Embryonic facial prominence (tissue), 1 donor: ENCODE measurements around the gene DKC1.

Source experiments
- DNase-seq: peaks from one replicate; pipeline ENCODE4 v3.0.0-alpha.2; 2016; ENCODE audit errors: extremely low spot score

DKC1 gene

DNA sequence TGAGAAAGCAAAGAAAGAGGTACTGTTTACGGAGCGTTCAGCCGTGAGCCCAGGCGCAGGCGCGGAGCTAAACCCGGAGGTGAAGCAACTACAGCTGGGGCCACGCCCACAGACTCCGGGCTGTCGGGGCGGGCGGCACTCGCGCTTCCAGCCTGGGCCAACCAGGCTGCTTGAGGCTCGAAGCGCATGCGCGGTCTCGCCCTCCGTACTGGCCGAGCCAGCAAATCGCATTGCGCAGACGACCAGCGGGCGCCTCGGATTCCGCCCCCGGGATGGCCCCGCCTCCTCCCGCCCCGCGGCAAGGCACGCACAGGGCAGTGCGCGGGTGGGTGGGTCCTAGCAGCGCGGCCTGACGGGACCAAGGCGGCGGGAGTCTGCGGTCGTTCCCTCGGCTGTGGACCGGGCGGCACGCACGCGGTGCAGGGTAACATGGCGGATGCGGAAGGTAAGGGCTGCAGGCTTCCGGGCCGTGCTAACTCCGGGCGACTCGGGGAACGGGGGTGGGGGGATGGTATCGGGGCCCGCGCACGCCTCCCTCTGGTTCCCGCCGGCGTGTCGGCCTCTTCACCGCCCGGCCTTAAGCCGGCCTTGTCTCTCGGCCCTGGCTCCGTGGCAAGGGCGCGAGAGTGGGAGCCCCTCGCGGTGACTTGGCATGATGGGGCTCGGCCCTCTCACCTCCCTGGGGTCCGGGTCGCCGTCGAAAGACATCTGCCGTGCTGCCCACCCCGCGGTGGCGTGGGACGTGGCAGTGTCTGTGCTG lies at the start of gene DKC1:
DKC1 (plus strand) TSS at position 328 of the 760 bp plus-strand sequence; CDS start at position 430, 102 bp downstream.
- peak; percentile 83 for DNase-seq

DNA sequence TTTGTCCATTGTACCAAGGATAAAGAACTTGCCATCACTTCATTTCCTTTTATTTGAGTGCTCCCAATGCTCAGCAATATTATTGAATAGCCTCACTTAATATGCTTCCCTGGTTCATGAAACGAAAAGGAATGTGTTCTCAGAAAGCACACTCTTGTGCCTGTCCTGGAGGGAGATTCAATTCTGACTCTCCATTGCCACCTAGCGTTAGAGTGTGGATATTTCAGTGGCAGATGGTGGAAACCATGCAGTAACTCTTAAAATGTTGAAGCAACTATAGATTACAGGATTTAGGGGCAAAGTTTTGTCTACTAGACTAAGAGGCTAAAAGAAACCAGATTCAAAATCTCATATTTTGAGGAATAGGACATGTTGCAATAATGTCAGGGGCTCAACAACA lies 47.7 kb upstream of the DKC1 start:
- no peak for DNase-seq

DNA sequence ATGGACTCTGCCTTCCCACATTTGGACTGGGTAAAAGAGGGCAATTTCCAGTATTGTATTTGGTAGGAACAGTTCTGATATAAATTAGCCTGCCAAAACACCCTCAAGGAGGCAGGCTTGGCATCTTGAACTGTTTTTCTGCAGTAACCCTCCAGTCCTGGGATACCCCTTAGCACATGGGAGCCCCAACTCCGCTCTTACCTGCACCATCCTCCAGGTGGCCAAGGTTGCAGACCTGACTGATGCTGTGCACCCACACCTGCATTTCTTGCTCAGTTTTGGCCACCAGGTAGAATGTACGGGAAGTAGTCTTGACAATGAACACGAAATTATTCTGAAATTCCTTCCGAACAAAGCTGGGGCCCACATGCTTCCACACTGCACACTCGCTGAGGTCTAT lies 46.8 kb upstream of the DKC1 start:
- no peak for DNase-seq

DNA sequence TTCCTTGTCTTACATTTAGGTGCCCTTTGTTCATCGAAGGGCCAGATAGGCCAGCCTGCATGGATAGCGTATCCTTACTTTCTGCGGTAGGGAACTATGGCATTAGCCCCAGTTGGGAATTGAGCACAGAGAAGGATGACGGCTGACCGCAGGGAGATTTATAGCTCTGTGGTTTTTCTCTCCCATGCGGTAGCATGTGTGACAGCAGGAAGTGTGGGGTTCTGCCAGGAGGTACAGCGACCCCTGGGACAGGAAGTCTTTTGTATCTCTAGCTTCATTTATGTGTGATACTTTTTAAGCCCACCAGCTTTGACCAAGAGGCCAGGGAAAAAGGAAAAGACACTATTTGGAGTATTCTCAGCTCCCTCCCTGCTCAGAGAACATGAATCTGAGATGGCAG lies 44.8 kb upstream of the DKC1 start:
- no peak for DNase-seq

DNA sequence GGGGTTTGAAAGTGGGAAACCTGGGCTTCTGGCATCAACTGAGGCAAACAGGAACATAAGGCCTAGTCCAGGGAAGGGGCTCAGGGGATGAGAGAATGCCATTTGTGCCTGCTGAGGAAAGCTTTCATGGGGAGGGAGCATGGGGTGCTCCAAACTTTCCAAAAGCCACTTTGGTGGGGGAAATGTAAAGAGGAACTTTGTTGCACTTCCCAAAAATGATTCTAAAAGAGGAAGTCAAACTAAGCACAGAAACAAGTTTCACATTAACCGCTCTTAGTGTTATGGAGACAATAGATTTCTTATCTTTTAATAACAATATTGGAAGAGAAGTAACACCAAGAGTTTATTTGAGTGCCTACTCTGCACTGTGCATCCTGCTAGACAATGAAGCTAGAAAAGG lies 44.0 kb upstream of the DKC1 start:
- no peak for DNase-seq

DNA sequence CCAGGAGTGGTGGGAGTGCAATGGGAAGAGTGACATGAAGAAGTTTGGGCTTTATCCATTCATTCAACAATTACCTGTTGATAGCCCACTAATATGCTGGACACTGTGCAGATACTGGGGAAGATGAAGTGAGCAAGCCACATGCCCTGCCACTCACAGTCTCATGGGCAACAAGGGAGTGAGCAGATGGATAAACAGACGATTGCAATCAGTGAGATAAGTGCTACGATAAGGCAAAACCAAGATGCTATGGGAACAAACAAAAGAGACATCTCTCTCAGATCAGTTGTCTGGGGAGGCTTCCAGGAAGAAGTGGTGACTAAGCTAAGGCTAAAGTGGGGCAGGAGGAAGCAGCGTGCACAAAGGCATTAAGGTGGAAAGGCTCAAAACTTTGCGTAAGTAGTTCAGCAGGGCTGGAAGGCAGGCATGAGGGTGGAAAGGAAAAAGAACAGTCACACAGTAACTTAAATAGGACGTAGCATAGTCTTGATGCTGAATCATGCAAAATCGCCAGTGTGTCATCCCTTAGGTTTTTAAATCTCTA lies 43.5 kb upstream of the DKC1 start:
- DNase-seq: no peak

DNA sequence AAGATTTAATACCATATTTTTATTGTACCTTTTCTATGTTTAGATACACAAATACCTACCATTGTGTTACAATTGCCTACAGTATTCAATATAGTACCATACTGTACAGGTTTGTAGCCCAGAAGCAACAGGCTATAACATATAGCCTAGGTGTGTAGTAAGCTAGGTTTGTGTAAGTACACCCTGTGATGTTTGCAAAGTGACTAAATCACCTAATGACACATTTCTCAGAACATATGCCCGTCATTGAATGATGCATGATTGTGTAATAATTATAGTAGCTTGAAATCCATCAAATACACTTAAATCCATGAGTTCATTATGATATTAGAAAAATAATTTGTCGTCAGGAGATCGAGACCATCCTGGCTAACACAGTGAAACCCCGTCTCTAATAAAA lies 42.6 kb upstream of the DKC1 start:
- no peak for DNase-seq

DNA sequence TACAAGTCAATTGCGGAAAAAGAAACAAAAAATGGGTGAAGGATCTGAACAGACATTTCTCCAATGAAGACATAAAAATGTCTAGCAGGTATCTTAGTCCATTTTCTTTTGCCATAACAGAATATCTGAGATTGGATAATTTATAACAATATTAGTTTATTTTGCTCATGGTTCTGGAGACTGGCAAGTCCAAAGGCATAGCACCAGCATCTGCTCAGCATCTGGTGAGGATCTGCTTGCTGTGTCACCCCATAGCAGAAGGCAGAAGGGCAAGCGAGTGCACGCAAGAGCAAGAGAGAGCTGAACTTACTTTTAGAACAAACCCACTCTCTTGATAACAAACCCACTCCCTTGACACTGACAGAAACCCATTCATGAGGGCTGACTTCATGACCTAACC lies 41.5 kb upstream of the DKC1 start:
- DNase-seq: no peak

DNA sequence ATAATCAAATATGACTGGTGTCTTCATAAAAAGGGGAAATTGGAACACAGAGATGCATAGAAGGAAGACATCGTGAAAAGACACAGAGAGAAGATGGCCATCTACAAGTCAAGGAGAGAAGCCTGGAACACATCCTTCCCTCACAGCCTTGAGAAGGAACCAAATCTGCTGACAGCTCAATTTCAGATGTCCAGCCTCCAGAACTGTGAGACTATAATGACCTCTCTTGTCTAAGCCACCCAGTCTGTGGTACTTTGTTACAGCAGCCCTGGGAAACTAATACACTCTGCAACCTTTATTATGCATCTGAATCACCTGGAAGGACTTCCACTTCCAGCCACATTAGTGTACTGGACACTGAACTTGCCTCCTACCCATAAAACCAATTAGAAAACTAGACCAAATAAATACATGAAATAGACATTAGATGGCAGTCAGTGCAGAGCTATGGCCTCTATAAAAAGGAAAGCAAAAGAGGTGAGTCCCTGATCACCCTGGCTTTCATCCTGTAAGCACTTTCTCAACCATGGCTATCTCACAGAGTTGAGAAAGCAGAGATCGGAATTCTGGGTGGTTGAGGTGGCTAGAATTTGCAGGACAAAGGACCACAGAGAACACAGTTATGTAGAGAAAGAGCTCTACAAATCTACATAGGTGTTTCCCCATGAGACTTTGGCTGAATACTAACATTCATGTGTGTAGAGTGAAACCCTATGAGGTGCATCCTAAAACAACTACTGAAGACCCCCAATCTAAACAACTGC lies 37.5 kb upstream of the DKC1 start:
- no peak for DNase-seq

DNA sequence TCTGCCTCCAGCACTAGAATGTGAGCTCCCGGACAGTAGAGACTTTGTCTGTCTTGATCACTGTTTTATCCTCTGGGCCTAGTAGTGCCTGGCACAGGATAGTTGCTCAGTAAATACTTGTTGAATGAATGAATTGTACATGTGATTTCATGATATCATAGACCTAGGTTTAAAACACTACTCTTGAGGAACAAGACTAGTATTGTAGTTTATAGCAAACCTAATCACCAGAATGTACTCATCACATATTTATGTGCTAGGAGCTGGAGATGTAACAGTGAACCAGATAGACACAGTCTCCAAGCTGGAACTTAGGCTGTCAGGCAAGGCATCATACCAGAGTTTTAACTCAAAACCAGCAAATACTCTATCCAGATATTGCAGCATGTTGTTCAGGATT lies 35.2 kb upstream of the DKC1 start:
- no peak for DNase-seq

DNA sequence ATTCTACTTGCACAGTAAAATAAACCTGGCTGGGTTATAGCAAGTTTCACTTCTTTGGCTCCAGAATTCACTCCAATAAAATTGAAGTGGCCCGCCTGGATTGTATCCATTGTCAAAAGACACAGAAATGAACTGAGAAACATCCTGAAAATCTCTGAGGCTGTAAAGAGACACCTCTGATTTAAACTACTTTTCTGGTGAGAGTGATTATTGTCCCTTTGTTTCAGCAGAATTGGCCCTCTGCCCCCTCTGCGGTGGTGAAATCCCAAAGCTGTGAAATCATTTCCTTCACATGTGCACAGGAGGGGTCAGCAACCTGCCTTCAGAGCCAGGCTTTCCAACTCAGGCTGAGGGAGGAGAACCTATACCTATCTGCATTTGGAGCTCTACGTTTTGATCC lies 34.8 kb upstream of the DKC1 start:
- DNase-seq: no peak

DNA sequence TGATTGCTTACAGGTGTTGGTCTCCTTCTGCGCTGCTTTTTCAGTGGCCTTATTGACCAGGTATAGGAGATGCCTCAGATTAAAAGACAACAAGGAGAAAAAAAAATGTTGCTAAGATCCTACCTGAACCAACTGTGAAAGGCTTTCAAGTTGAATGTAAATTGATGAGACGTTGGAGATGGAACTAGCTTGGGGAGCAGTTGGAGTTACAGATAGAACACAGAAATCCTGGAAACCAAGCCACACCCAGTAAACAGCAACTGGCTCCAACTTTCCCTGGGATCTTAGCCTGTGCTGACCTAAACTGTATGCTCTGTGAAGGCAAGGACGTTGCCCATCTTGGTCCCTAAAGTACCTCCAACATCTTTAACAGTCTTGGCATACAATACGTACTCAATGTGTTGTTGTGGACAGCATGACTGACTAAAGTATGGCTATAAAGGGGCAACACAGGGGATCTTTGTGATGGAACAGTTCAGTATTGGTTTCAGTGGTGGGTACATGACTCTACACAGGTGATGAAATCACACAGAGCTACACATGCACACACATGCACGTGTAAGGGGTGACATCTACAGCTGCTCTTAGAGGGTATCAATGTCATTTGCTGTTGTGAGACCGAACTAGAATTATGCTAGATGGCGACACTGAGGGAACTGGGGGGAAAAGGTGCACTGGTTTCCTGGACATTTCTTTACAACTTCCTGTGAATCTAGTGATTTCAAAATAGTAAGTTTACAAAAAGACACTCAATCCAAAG lies 34.1 kb upstream of the DKC1 start:
- no peak for DNase-seq

DNA sequence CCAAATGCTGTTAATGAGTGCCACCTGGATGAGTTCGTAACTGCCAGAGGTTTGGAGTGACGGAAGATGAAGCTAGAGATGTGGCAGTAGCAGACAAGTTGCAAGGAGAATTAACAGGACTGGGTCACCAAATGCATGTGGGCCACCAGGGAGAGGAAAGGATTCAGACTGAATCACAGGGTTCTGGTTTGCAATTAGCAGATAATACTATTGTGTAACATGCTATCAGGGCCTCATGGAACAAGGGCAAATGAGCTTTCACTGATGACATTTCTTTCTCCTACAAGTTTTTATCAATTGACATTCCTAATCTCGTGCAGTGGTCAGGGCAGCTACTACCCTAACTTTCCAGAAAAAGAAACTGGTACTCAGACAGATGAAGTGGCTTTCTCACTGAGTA lies 33.2 kb upstream of the DKC1 start:
- DNase-seq: no peak

DNA sequence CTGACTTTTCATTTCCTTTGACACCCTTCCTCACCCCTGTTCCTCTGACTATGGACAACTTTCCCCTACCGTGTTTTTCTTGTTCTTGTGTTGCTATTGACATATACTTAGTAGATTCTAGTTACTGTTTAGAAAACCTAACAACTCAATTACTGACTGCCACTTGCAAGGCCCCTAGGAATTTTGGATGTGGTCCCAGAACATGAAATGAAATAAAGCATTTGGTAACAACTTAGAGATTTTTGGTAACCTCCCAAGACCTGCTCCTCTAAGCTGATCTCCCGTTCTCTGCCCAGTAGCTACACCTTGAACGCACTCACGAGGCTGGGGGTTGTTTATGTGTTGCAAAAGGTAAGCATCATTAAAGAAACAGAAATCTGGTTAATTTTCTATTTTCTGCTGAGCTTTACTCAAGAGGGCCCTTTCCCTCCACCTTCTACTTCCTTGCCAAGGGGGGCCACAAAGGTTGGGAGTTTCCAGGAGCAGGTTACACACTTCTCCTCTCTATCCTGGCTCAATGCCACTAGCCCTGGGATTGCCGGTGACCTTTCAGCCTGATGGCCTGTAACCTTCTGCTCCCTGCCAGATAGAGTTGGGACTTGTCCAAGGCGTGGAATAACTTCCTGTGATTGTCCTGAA lies 32.3 kb upstream of the DKC1 start:
- no peak for DNase-seq

DNA sequence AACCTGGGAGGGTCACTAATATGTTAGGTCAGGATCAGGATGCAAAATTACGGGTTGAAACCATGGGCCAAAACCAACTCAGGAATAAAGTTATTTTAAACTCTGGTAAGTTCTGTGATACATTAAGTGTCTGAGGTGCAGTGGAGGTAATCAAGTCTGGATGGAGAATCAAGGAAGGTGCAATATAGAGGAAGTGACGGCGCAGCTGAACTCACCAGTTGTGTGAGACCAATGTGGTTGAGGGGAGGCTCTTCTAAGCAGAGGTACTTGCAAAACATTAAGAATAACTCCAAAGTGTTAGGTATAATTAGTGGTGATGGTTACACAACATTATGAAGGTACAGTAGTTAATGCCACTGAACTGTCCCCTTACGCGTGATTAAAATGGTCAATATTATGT lies 31.5 kb upstream of the DKC1 start:
- no peak for DNase-seq

DNA sequence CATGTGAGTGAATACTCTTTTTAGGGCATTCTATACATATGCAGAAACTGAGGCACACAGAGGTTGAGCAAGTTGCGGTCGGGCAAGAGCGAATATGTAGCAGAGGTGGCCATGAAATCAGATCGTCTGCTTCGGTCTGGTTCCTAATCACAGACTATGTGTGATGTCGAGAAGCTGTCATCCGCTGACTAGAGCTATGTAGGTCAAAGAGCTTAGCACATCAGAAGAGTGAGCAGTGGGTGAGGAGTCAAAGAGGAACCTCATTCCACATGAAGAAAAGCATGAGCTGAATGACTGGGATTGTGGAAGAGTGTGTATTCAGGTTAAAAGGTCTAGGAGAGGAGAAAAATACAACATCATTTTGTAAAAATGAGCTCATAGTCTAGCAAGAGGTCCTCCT lies 30.8 kb upstream of the DKC1 start:
- DNase-seq: no peak

DNA sequence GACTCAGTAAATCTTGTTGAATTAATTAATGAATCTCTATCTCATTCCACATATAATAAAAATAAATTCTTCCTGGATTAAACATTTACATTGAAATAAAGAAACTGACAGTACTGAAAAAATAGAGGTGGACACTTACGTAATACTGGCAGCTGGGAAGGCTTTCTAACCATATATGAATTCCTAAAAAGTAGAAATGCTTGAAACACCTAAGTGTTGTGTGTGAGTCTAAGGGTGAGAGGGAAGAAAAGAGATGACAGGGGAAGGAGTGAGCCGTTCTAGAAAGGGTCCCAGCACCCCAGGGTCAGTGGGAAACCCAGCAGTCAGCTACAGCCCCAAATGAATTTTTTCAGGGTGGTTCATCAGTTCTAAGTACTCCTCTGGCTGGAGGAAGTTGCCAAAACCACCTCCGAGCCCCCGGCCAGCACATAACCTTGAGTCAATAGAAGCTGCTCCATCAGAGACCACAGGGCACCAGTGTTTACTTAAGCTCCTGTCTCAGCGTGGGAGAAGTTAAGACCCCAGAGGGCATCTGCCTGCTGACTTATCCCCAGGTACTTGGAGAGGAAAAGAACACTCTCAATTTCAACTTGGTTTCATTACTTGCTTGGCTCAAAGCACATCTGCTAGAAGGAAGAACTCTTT lies 30.1 kb upstream of the DKC1 start:
- no peak for DNase-seq

DNA sequence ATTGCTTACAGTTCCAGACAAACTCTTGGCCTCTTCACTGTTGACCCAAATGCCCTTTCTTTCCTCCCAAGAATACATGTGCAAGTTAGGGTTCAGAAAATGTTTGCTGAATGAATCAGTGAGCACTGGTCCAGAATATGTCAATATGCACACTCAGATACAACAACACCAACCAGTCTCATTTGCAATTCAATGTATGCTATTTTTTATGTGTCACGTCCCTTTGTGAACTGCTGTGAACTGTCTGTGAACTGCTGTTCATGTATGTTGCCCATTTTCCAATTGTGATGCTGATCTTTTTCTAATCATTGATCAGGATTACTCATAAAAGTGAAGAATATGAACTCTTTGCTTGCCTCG lies 29.6 kb upstream of the DKC1 start:
- DNase-seq: no peak

DNA sequence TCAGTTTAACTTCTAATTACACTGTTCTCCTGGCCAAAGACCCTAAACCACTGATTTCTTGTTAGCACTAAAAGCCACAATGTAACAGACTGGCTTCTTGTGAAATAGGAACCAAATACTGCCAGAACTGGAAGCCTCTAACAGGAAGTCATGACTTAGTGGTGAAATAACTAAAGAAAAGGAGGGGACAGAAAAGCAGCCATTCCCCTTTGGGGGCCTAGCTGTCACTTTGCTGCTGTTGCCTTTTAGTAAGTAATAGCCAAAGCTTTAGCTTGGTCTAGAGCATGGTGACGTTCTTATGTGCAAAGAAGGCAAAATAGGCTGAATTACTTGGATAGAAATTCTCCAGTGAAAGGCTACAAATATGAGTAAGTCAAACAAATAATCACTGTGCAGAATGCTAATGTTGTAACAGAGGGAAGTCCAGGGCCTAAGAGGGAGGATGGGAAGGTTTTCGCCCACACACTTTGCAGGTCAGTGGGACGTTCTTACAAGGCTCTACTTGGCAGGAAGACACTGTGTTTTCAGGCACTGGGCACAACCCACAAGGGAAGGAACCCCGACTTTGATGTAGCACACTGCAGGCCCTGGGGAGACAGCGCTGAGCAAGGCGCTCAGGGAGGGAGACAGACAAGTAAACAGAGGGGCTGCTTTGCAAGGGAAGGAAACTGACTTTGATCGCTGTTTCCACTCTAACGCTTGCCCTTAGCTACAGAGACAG lies 28.4 kb upstream of the DKC1 start:
- no peak for DNase-seq

DNA sequence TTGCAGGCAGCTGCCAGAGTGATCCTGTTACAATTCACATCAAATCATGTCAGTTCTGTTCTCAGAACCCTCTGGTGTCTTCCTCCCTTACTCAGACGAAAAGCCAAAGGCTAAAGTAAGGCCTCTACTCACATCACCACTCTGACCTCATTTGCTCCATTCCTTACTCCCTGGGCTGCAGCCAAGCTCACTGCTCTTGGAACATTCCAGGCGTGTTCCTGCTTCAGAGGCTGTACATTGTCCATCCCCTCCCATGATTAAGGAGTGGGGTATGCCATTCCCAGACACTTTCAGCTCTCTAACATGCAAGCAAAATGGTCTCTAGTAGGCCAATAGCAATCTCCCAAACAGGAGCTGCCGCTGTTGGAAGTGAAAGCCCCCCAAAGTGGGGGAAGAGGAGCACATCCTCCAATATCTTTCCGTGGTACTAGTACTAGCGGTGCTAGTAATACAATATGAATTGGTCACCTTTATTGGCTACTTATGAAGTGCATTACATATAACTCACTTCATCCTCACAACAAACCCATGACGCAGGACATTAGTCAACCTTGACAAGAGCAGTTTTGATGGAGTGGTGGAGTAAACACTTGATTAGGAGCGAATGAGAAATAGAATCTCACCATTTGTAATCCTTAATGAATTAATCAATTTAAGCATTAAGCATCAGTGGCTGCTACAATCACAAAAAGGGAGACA lies 26.8 kb upstream of the DKC1 start:
- DNase-seq: no peak
